Fibroblast of lung (primary cell): Measurements from ENCODE around the gene MYG1. TPM values are rescaled to one million over a fixed set of nuclear protein-coding genes. Genes with fewer than 3 reads are reported as not detected.

Experiments
- DNase-seq, 2 donors: peaks; one replicate each; pipeline versions ENCODE4 v3.0.0 to v3.0.0-alpha.2; 2010; ENCODE audit warnings: low read depth in 2 of 2
- H2AFZ ChIP-seq: 2 replicates; pipeline ENCODE4 v1.5.1; 2012; ENCODE audit warnings: low read length, control low read depth, inconsistent platforms
- H3K27ac ChIP-seq: 2 replicates; pipeline ENCODE4 v1.5.1; 2011; ENCODE audit warnings: low read length, control low read depth; ENCODE audit not compliant: insufficient read depth
- H3K27me3 ChIP-seq: 2 replicates; pipeline ENCODE4 v1.5.1; 2011; ENCODE audit warnings: mild to moderate bottlenecking, low read length; ENCODE audit not compliant: control insufficient read depth, insufficient read depth
- H3K36me3 ChIP-seq: 2 replicates; pipeline ENCODE4 v1.5.1; 2011; ENCODE audit warnings: low read length; ENCODE audit not compliant: control insufficient read depth, insufficient read depth
- H3K4me1 ChIP-seq: 2 replicates; pipeline ENCODE4 v1.5.1; 2011; ENCODE audit warnings: low read length; ENCODE audit not compliant: control insufficient read depth, insufficient read depth; ENCODE audit errors: extremely low read depth
- H3K4me2 ChIP-seq: 2 replicates; pipeline ENCODE4 v1.5.1; 2011; ENCODE audit warnings: low read length, control low read depth; ENCODE audit not compliant: insufficient read depth; ENCODE audit errors: extremely low read depth
- H3K4me3 ChIP-seq, 4 experiments: fragments of 200-600 bp in 1 of 4; sonication (generic) in 1 of 4; replicated peaks in 1 of 4; 2 replicates each; pipeline ENCODE4 v1.5.1; 2011 to 2016; ENCODE audit warnings: low read length in 4 of 4, low read depth in 3 of 4, mild to moderate bottlenecking in 3 of 4, control low read depth in 2 of 4, inconsistent platforms in 1 of 4, mixed read lengths in 1 of 4; ENCODE audit not compliant: insufficient read depth in 1 of 4; ENCODE audit errors: control extremely low read depth in 1 of 4
- H3K79me2 ChIP-seq: 2 replicates; pipeline ENCODE4 v1.5.1; 2012; ENCODE audit warnings: mild to moderate bottlenecking, low read length, inconsistent platforms; ENCODE audit not compliant: control insufficient read depth, insufficient read depth
- H3K9ac ChIP-seq: 2 replicates; pipeline ENCODE4 v1.5.1; 2011; ENCODE audit warnings: mild to moderate bottlenecking, low read length, control low read depth; ENCODE audit not compliant: insufficient read depth
- H3K9me3 ChIP-seq: 2 replicates; pipeline ENCODE4 v1.5.1; 2012; ENCODE audit warnings: low read depth, low read length; ENCODE audit not compliant: control insufficient read depth, insufficient read depth
- H4K20me1 ChIP-seq: 2 replicates; pipeline ENCODE4 v1.5.1; 2011; ENCODE audit warnings: low read length; ENCODE audit not compliant: control insufficient read depth, insufficient read depth; ENCODE audit errors: extremely low read depth
- EZH2 ChIP-seq: IDR thresholded peaks from 2 replicates; pipeline ENCODE4 v1.5.1; 2012; ENCODE audit warnings: low read length, control low read depth, mild to moderate bottlenecking; ENCODE audit errors: missing control alignments
- polyA plus RNA-seq, 2 donors: library from polyadenylated mRNA; depleted of rRNA in 1 of 2; stranded (reverse) in 1 of 2; unstranded in 1 of 2; fragments of >200 nt; gene quantifications; 2 replicates each; pipeline ENCODE4 v1.2.1, GENCODE V29; 2011 to 2012; ENCODE audit warnings: missing spikeins in 1 of 2
- total RNA-seq: library from RNA; depleted of rRNA; stranded (reverse); fragments of >200 nt; gene quantifications from 2 replicates; pipeline ENCODE4 v1.2.1, GENCODE V29; 2014
- TF ChIP-seq, protein P1 (sequence below), 2 donors: IDR thresholded peaks in 1 of 2; conservative IDR thresholded peaks in 1 of 2; 1 replicate in 1 of 2; 2 replicates in 1 of 2; pipeline ENCODE4 v1.5.1; 2011 to 2012; ENCODE audit warnings: low read length in 2 of 2, control low read depth in 1 of 2, inconsistent platforms in 1 of 2, low read depth in 1 of 2, mild to moderate bottlenecking in 1 of 2

The MYG1 gene
- total and polyA plus RNA-seq, 2 donors (not counting 1 experiment from before 2014, with no cell fraction given), result 40.8 to 52.0 TPM

DNA sequence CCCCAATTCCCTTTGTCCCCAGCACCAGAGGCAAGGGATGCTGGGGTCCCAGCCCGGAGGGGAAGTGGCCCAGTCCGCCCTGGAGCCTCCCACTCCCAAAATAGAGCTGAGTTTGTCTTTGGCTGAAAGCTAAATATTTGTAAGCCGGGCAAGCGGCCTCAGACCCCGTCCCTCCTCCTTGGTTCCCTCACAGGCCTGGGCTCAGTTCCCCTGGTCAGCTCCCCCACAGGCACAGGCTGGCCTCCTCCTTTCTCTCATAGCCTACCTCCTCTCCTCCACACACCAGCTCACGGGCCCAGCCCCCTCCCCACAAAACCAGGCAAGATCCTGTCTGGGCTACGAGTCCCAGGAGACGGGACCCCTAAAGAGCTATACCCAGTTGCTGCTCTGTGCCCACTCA lies 35.3 kb downstream of the MYG1 start:
- Histone ChIP-seq H3K4me2 (no peak overlapping the region), H4K20me1 (no peaks in the 10 kb centered on the region), H3K4me3 (no peak overlapping the region), H3K27ac (no peak overlapping the region), H2AFZ (no peak overlapping the region), H3K27me3 (peaks cover 66% of the 10 kb centered on the region), H3K9ac (no peak overlapping the region), H3K4me1 (no peaks in the 10 kb centered on the region), H3K9me3 (no peaks in the 10 kb centered on the region), H3K79me2 (no peaks in the 10 kb centered on the region), H3K36me3 (no peaks in the 10 kb centered on the region)
- TF ChIP-seq, protein P1, sequence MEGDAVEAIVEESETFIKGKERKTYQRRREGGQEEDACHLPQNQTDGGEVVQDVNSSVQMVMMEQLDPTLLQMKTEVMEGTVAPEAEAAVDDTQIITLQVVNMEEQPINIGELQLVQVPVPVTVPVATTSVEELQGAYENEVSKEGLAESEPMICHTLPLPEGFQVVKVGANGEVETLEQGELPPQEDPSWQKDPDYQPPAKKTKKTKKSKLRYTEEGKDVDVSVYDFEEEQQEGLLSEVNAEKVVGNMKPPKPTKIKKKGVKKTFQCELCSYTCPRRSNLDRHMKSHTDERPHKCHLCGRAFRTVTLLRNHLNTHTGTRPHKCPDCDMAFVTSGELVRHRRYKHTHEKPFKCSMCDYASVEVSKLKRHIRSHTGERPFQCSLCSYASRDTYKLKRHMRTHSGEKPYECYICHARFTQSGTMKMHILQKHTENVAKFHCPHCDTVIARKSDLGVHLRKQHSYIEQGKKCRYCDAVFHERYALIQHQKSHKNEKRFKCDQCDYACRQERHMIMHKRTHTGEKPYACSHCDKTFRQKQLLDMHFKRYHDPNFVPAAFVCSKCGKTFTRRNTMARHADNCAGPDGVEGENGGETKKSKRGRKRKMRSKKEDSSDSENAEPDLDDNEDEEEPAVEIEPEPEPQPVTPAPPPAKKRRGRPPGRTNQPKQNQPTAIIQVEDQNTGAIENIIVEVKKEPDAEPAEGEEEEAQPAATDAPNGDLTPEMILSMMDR (conservative IDR thresholded peaks at IDR 0.05 in 1 of 2, IDR thresholded peaks at IDR 0.05 in 1 of 2; ENCODE audit: low read depth in 1 of 2, low read length in 2 of 2), result no peak
- TF ChIP-seq EZH2, result no peak
- DNase-seq, result no peak

GRCh38 chr12:53336181-53336681 lies 36.7 kb downstream of the MYG1 start, which contains the start of gene SP7:
TSS of gene SP7 (minus strand) at chr12:53336354. CDS start at chr12:53335646, 708 bp downstream.
- Histone ChIP-seq H2AFZ (no peak within 1 kb of the TSS), H3K4me1 (no peaks in the 10 kb centered on the region), H3K79me2 (no peaks in the 10 kb centered on the region), H3K27ac (no peak within 1 kb of the TSS), H3K4me2 (no peak within 1 kb of the TSS), H3K9me3 (no peaks in the 10 kb centered on the region), H3K36me3 (no peaks in the 10 kb centered on the region), H3K27me3 (peaks cover 63% of the 10 kb centered on the region), H3K9ac (no peak within 1 kb of the TSS), H4K20me1 (no peaks in the 10 kb centered on the region), H3K4me3 (no peak within 1 kb of the TSS)
- no peak for TF ChIP-seq EZH2
- TF ChIP-seq, protein P1 (conservative IDR thresholded peaks at IDR 0.05 in 1 of 2, IDR thresholded peaks at IDR 0.05 in 1 of 2; ENCODE audit: low read depth in 1 of 2, low read length in 2 of 2), result no peak
- no peak for DNase-seq

DNA sequence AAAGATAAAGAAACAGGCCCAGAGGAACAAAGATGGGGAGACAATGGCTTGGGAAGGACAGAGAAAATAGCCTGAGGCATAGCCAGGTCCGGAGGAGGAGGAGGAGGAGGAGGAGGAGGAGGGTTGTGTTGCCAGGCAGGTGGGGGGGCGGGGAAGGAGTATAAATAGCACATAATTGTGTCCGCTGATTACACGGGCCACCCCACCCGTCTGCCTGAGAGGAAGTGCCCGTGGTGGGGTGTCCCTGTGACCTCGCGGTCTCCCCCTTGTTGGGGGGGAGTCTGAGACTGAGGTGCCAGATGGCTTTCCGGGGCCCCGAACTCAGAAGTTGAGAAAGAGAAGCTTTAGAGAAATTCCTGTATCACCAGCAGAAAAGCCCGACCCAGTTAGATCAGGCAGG lies 38.5 kb downstream of the MYG1 start:
- Histone ChIP-seq H4K20me1 (no peaks in the 10 kb centered on the region), H3K79me2 (no peaks in the 10 kb centered on the region), H3K36me3 (no peaks in the 10 kb centered on the region), H3K9me3 (no peaks in the 10 kb centered on the region), H3K4me2 (no peak overlapping the region), H3K9ac (no peak overlapping the region), H2AFZ (no peak overlapping the region), H3K27me3 (peaks cover 54% of the 10 kb centered on the region), H3K4me1 (no peaks in the 10 kb centered on the region), H3K4me3 (no peak overlapping the region), H3K27ac (no peak overlapping the region)
- TF ChIP-seq EZH2, result no peak
- TF ChIP-seq, protein P1 (conservative IDR thresholded peaks at IDR 0.05 in 1 of 2, IDR thresholded peaks at IDR 0.05 in 1 of 2; ENCODE audit: low read depth in 1 of 2, low read length in 2 of 2), result no peak
- no peak for DNase-seq
